GM21528 (cell line): ENCODE results near the gene BBOF1.
A peak's percentile ranks its signal among the peaks of the same experiment; 100 is the strongest.
"Not testable (repeated sequence)": the region's sequence is repeated elsewhere in the genome, so short reads cannot be mapped to it uniquely, and the experiment has no call there.

Experiments used
- ATAC-seq: cut with Tn5 transposase; IDR thresholded peaks from one replicate; pipeline ENCODE4 v1.9.1; 2021; ENCODE audit warnings: mild to moderate bottlenecking, moderate library complexity; ENCODE audit not compliant: unreplicated experiment, low FRiP score

BBOF1 gene

GRCh38 chr14:74085047-74085637, 66.0 kb downstream of the BBOF1 start:
- peak; percentile 14 for ATAC-seq

GRCh38 chr14:74085828-74086227, 66.7 kb downstream of the BBOF1 start:
- no peak for ATAC-seq

GRCh38 chr14:74089251-74090020, 70.3 kb downstream of the BBOF1 start:
- no peak for ATAC-seq

GRCh38 chr14:74105381-74105780, 86.2 kb downstream of the BBOF1 start:
- ATAC-seq = no peak

GRCh38 chr14:74109369-74109768, 90.2 kb downstream of the BBOF1 start:
- no peak for ATAC-seq

GRCh38 chr14:74111395-74112216, 92.5 kb downstream of the BBOF1 start:
- not testable (repeated sequence) for ATAC-seq
